KMS-11 (cell line): Measurements from ENCODE around the gene RAD23B.

Experiments used
- H2AFZ ChIP-seq: fragments of 200-600 bp; sonication (generic); 2 replicates; pipeline ENCODE4 v1.6.1; 2016; ENCODE audit warnings: antibody characterized with exemption, mixed run types, low read depth
- H3K27ac ChIP-seq: fragments of 200-600 bp; sonication (generic); 2 replicates; pipeline ENCODE4 v1.6.1; 2016; ENCODE audit warnings: mild to moderate bottlenecking, mixed run types
- H3K27me3 ChIP-seq: fragments of 200-600 bp; sonication (generic); 2 replicates; pipeline ENCODE4 v1.6.1; 2017; ENCODE audit warnings: mild to moderate bottlenecking, low read depth, mixed run types, moderate library complexity; ENCODE audit not compliant: insufficient read depth
- H3K36me3 ChIP-seq: fragments of 200-600 bp; sonication (generic); 2 replicates; pipeline ENCODE4 v1.6.1; 2017; ENCODE audit warnings: mild to moderate bottlenecking, mixed run types; ENCODE audit not compliant: insufficient read depth
- H3K4me1 ChIP-seq: fragments of 200-600 bp; sonication (generic); 2 replicates; pipeline ENCODE4 v1.6.1; 2016; ENCODE audit warnings: mild to moderate bottlenecking, low read depth, mixed run types; ENCODE audit not compliant: poor library complexity, severe bottlenecking
- H3K4me2 ChIP-seq: fragments of 200-600 bp; sonication (generic); 2 replicates; pipeline ENCODE4 v1.7.0; 2016; ENCODE audit warnings: mild to moderate bottlenecking, mixed run types
- H3K4me3 ChIP-seq: fragments of 200-600 bp; sonication (generic); IDR thresholded peaks from 2 replicates; pipeline ENCODE4 v1.6.1; 2017; ENCODE audit warnings: low read depth, low read length, mixed read lengths; ENCODE audit not compliant: insufficient read depth
- H3K79me2 ChIP-seq: fragments of 200-600 bp; sonication (generic); 2 replicates; pipeline ENCODE4 v1.6.1; 2016; ENCODE audit warnings: low read depth, mixed run types; ENCODE audit not compliant: insufficient read depth
- H3K9ac ChIP-seq: fragments of 200-600 bp; sonication (generic); 2 replicates; pipeline ENCODE4 v1.6.1; 2016; ENCODE audit warnings: mild to moderate bottlenecking, mixed run types
- H4K20me1 ChIP-seq: fragments of 200-600 bp; sonication (generic); 2 replicates; pipeline ENCODE4 v1.6.1; 2016; ENCODE audit warnings: mild to moderate bottlenecking, mixed run types; ENCODE audit not compliant: insufficient read depth
- CTCF ChIP-seq: fragments of 200-600 bp; sonication (generic); conservative IDR thresholded peaks from 2 replicates; pipeline ENCODE4 v1.6.1; 2017; ENCODE audit warnings: low read depth, mild to moderate bottlenecking, antibody characterized with exemption, low read length, moderate library complexity, mixed read lengths

The RAD23B gene

GRCh38 chr9:107323836-107324585, 40.9 kb downstream of the RAD23B start:
- Histone ChIP-seq H3K4me2 (no peak overlapping the region), H3K4me3 (no peak overlapping the region), H3K4me1 (peaks cover 10% of the 10 kb centered on the region), H3K79me2 (peaks cover 82% of the 10 kb centered on the region; the same call in 1 of the 2 replicates), H3K27ac (no peak overlapping the region), H4K20me1 (no peaks in the 10 kb centered on the region; the same call in none of the 2 replicates), H3K36me3 (peaks cover 27% of the 10 kb centered on the region; the same call in 1 of the 2 replicates), H2AFZ (no peak overlapping the region), H3K9ac (no peak overlapping the region), H3K27me3 (no peaks in the 10 kb centered on the region)
- TF ChIP-seq CTCF: no peak

GRCh38 chr9:107325842-107326241, 42.8 kb downstream of the RAD23B start:
- Histone ChIP-seq H3K27me3 (no peaks in the 10 kb centered on the region), H3K4me1 (peaks cover 28% of the 10 kb centered on the region), H3K4me3 (no peak overlapping the region), H3K27ac (no peak overlapping the region), H3K4me2 (no peak overlapping the region), H3K79me2 (peaks cover 67% of the 10 kb centered on the region; the same call in 1 of the 2 replicates), H4K20me1 (no peaks in the 10 kb centered on the region; the same call in 1 of the 2 replicates), H3K9ac (no peak overlapping the region), H3K36me3 (peaks cover 27% of the 10 kb centered on the region; the same call in 1 of the 2 replicates), H2AFZ (no peak overlapping the region)
- no peak for TF ChIP-seq CTCF

- H3K4me3 ChIP-seq: no peak overlapping the region
- H3K79me2 ChIP-seq: peaks cover 47% of the 10 kb centered on the region; the same call in 1 of the 2 replicates
- H3K4me2 ChIP-seq: no peak overlapping the region
- H3K36me3 ChIP-seq: peaks cover 20% of the 10 kb centered on the region; the same call in 1 of the 2 replicates
- H3K27ac ChIP-seq: no peak overlapping the region
- no peaks in the 10 kb centered on the region; the same call in 1 of the 2 replicates for H4K20me1 ChIP-seq
- no peak for TF ChIP-seq CTCF
- H3K4me1 ChIP-seq: peaks cover 28% of the 10 kb centered on the region
- no peaks in the 10 kb centered on the region for H3K27me3 ChIP-seq
- no peak overlapping the region for H2AFZ ChIP-seq
- no peak overlapping the region for H3K9ac ChIP-seq
Measured at GRCh38 chr9:107328510-107328909, 45.4 kb downstream of the RAD23B start.

- no peaks in the 10 kb centered on the region for H3K27me3 ChIP-seq
Measured at GRCh38 chr9:107330420-107330819, 47.3 kb downstream of the RAD23B start.

More at GRCh38 chr9:107330420-107330819, 47.3 kb downstream of the RAD23B start:
- H3K36me3 ChIP-seq: peaks cover 7% of the 10 kb centered on the region; the same call in 1 of the 2 replicates
- H3K9ac ChIP-seq: no peak overlapping the region
- H2AFZ ChIP-seq: no peak overlapping the region
- TF ChIP-seq CTCF: no peak
- no peak overlapping the region for H3K4me3 ChIP-seq
- peaks cover 31% of the 10 kb centered on the region; the same call in 1 of the 2 replicates for H3K79me2 ChIP-seq
- no peaks in the 10 kb centered on the region; the same call in 1 of the 2 replicates for H4K20me1 ChIP-seq
- H3K27ac ChIP-seq: no peak overlapping the region
- H3K4me2 ChIP-seq: no peak overlapping the region
- H3K4me1 ChIP-seq: peaks cover 28% of the 10 kb centered on the region
